ENCODE data around the gene USP3. TPM values are rescaled to one million over a fixed set of nuclear protein-coding genes. Genes with fewer than 3 reads are reported as not detected.

USP3 gene
- total RNA-seq, 4 donors from 2014 or later = 40.1 to 46.5 (median 41.3) TPM

DNA sequence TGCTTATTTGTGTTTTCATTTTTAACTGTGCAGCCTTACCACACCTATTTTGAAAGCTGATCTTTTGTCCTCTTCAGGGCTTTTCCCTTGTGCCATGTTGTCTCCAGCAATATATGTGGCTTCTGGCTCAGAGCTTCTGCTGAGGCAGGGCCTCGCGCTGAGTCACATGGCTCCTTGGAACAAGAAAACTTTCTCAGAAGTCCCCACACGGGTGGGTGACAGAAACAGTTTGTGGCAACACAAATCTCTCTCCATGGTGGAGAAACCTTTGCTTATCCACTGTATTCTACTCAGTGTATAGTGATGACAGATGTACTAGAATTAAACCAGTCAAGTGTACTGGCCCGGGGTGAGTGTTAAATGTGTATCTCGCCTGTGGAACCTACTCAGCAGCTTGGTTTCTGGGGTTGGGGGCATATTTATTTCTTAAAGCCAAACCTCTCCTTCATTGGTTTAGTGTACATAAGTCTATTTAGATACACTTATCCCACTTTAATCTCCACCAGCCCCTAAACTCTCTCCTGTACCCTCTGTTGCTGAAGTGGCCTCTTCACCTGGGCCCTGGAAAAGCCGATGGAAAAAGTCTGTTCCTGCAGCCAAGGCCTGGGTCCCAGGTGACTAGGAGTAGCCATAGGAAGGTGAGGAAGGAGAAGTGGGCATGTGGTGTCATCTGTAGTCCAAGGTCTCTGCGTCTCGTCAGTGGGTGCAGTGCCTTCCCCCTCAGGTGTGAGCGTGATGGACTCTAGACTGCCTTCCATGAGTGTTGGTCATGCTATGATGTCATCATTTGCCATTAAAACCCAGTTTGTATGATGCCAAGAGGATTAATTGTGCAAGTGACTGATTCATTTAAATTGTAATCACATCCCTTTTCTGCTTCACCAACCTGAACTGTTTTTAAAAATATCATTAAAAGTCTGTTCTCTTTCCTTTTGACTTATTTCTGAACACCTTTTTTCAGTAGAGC, 89.6 kb downstream of the USP3 start:
- TF ChIP-seq CTCF (IDR thresholded peaks at IDR 0.05) (no peak), POLR2A (IDR thresholded peaks at IDR 0.05; ENCODE audit: low read depth) (no peak), EP300 (IDR thresholded peaks at IDR 0.05) (no peak), POLR2AphosphoS5 (IDR thresholded peaks at IDR 0.05) (no peak)
- 92% methylated on average over 7 of the region's 9 CpGs for WGBS
- Histone ChIP-seq H3K36me3 (peaks cover 26 to 52% (median 37%) of the 10 kb centered on the region in 4 donors), H3K27ac (replicated peaks in 1 of 4) (peak overlapping the region; percentile 88 to 91 (median 90)), H3K27me3 (no peaks in the 10 kb centered on the region), H3K4me1 (peaks cover 39 to 49% (median 47%) of the 10 kb centered on the region in 4 donors), H3K4me3 (no peak overlapping the region), H3K9me3 (no peaks in the 10 kb centered on the region)
- peak; percentile 92 for DNase-seq (ENCODE audit: extremely low spot score)
- intact Hi-C loops (cut with DNase I) = no loop called here

DNA sequence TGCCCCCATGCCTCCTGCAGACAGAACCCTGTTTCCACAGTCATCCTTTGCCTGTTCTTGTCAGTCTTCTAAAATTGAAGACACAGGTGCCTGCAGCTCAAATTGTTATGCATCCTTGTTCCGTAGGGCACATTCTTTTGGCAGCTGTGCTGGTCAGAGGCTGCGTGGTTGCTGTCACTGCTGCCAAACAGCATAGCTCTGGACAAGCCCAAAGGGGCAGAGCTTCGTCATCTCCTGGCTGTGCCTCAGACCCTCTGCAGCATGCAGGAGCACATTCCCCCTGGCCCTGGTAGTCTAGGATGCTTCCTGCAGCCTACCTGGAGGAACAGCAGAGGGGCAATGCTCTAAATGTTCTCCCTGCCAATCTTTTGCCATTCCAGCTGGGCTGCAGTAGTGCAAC, 90.7 kb downstream of the USP3 start:
- DNase-seq (ENCODE audit: extremely low spot score) = peak; percentile 81
- peak in 1 of 2 donors; percentile 53 for TF ChIP-seq POLR2AphosphoS5 (IDR thresholded peaks at IDR 0.05)
- TF ChIP-seq CTCF (IDR thresholded peaks at IDR 0.05) = no peak
- TF ChIP-seq EP300 (IDR thresholded peaks at IDR 0.05) = no peak
- TF ChIP-seq POLR2A (IDR thresholded peaks at IDR 0.05; ENCODE audit: low read depth) = no peak

DNA sequence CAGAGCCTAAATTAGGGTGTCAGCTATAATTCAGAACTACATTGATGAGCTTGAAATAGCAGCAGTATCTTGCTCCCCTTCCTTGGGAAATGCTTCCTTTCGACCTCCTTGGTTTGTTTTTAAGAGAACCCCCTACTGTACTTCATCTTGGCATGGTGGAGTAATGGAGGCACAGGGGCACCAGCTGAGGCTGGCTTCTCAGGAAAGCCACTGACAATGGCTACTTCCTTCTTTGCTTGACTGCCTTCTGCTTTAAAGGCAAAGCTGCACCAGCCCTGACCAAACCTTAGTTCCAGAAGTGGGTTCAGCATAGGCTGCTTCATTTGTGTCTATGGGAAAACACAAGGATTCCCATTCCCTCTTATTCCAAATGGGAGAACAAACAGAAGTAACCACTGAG, 91.3 kb downstream of the USP3 start:
- whole genome bisulfite sequencing = 75% methylated on average over 1 of the region's 1 CpG
- peak; percentile 62 for DNase-seq (ENCODE audit: extremely low spot score)
- Histone ChIP-seq H3K9me3 (no peaks in the 10 kb centered on the region), H3K27ac (replicated peaks in 1 of 4) (peak overlapping the region; percentile 88 to 91 (median 90)), H3K4me1 (peaks cover 54 to 65% (median 63%) of the 10 kb centered on the region in 4 donors), H3K4me3 (no peak overlapping the region), H3K27me3 (no peaks in the 10 kb centered on the region), H3K36me3 (peaks cover 15 to 35% (median 23%) of the 10 kb centered on the region in 4 donors)
- intact Hi-C loops (cut with DNase I) = loop anchor here (5.0 kb wide), 3 partner anchors 43 to 128 kb away; no protein-coding TSS in a partner anchor
- TF ChIP-seq POLR2A (IDR thresholded peaks at IDR 0.05; ENCODE audit: low read depth) (no peak), POLR2AphosphoS5 (IDR thresholded peaks at IDR 0.05) (no peak), CTCF (IDR thresholded peaks at IDR 0.05) (no peak), EP300 (IDR thresholded peaks at IDR 0.05) (no peak)

More for the DNA sequence above, 90.7 kb downstream of the USP3 start:
- peaks cover 49 to 60% (median 58%) of the 10 kb centered on the region in 4 donors for H3K4me1 ChIP-seq
- no peaks in the 10 kb centered on the region for H3K9me3 ChIP-seq
- H3K27ac ChIP-seq (replicated peaks in 1 of 4) = peak overlapping the region; percentile 88 to 91 (median 90)
- H3K27me3 ChIP-seq = no peaks in the 10 kb centered on the region
- peaks cover 19 to 41% (median 29%) of the 10 kb centered on the region in 4 donors for H3K36me3 ChIP-seq
- WGBS = 49% methylated on average over 2 of the region's 3 CpGs
- no peak overlapping the region for H3K4me3 ChIP-seq
- intact Hi-C loops (cut with DNase I) = loop anchor here (5.0 kb wide), 3 partner anchors 43 to 128 kb away; no protein-coding TSS in a partner anchor

DNA sequence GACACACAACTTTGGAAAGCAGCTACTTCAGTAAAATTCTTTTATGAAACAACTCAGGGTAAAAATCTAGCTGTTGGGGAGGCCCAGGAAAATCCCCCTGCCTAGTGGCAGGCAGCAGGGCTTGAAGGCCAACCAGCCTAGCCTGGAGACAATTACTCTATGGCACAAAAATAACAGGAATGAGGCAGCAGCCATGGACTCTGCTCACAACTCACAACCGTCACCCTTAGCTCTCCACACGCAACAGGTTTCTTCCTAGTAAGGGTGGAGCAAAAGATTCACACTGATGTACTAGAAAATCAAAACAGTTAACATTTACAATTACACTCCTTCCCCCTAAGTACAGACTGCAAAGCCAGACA, 92.3 kb downstream of the USP3 start:
- H3K27me3 ChIP-seq = no peaks in the 10 kb centered on the region
- TF ChIP-seq CTCF (IDR thresholded peaks at IDR 0.05) (no peak), POLR2AphosphoS5 (IDR thresholded peaks at IDR 0.05) (no peak)
- peaks cover 60 to 73% (median 68%) of the 10 kb centered on the region in 4 donors for H3K4me1 ChIP-seq
- peaks cover 5 to 25% (median 13%) of the 10 kb centered on the region in 4 donors for H3K36me3 ChIP-seq
- 38% methylated on average over 2 of the region's 2 CpGs for WGBS
- intact Hi-C loops (cut with DNase I) = loop anchor here (5.0 kb wide), 3 partner anchors 44 to 129 kb away; no protein-coding TSS in a partner anchor
- H3K9me3 ChIP-seq = no peaks in the 10 kb centered on the region
- DNase-seq (ENCODE audit: extremely low spot score) = peak; percentile 81
- peak overlapping the region; percentile 75 to 78 (median 77) for H3K4me3 ChIP-seq
- peak overlapping the region; percentile 88 to 91 (median 90) for H3K27ac ChIP-seq (replicated peaks in 1 of 4)

Data from esophagus muscularis mucosa (tissue), 4 donors.